K562 (cell line): ENCODE measurements around the gene TJAP1. TPM values are rescaled to one million over a fixed set of nuclear protein-coding genes. Genes with fewer than 3 reads are reported as not detected.
A peak's percentile ranks its signal among the peaks of the same experiment; 100 is the strongest.

Source experiments
- ATAC-seq: fragments of 200-7000 bp; cut with Tn5 transposase; 3 replicates; pipeline ENCODE4 v1.9.1; 2020; ENCODE audit warnings: moderate library complexity
- BruUV-seq: library from RNA; stranded (reverse); fragments of 400-500 nt; replicated peaks from 2 replicates; lab custom pipeline; 2021; lab: Mats Ljungman, UMichigan
- CTCF ChIA-PET: fragments of 300-600 bp; formaldehyde crosslinking; extraction: SDS; loops from one replicate; lab custom pipeline; 2021; ENCODE audit warnings: low intra/inter-chr PET ratio; lab: Yijun Ruan, JAX
- POLR2A ChIA-PET: fragments of 300-600, 350-650 bp; sonication (Branson Sonifier 250); formaldehyde crosslinking; extraction: SDS; loops from one replicate; lab custom pipeline; 2021; ENCODE audit warnings: antibody characterized with exemption, inconsistent platforms; lab: Yijun Ruan, JAX
- DNase-seq, 4 experiments: peaks; one replicate each; pipeline versions ENCODE4 v3.0.0 to v3.0.0-alpha.2; 2011 to 2018; ENCODE audit warnings: low spot score in 3 of 4, mixed read lengths in 3 of 4; ENCODE audit errors: extremely low read depth in 1 of 4
- FAIRE-seq: peaks from 2 replicates; lab custom pipeline; 2011; peaks lifted over from hg19 to GRCh38; lab: Jason Lieb, UNC
- H2AFZ ChIP-seq: 2 replicates; pipeline ENCODE4 v1.6.0; 2011; ENCODE audit warnings: low read depth, low read length, control low read depth, inconsistent platforms
- H3K27ac ChIP-seq: fragments of 200-600 bp; 3 replicates; pipeline ENCODE4 v1.8.0; 2011; ENCODE audit warnings: low read depth, mild to moderate bottlenecking, control low read depth, inconsistent platforms, low read length, moderate library complexity, mixed read lengths; ENCODE audit errors: extremely low read depth
- H3K27me3 ChIP-seq, 2 experiments: fragments of 300-600 bp in 1 of 2; 2 replicates in 1 of 2; 3 replicates in 1 of 2; pipeline versions ENCODE4 v1.6.0 to v1.8.0; 2011; ENCODE audit warnings: inconsistent platforms in 2 of 2, low read length in 2 of 2, mild to moderate bottlenecking in 1 of 2, mixed read lengths in 1 of 2, moderate library complexity in 1 of 2; ENCODE audit not compliant: control insufficient read depth in 2 of 2, insufficient read depth in 2 of 2
- H3K36me3 ChIP-seq: fragments of 300-600 bp; 3 replicates; pipeline ENCODE4 v1.8.0; 2011; ENCODE audit warnings: mild to moderate bottlenecking, low read length, inconsistent platforms; ENCODE audit not compliant: control insufficient read depth, insufficient read depth
- H3K4me1 ChIP-seq, 2 experiments: fragments of 200-600 bp in 1 of 2; replicated peaks in 1 of 2; 2 replicates in 1 of 2; 3 replicates in 1 of 2; pipeline versions ENCODE4 v1.5.1 to v1.8.0; 2011; ENCODE audit warnings: inconsistent platforms in 2 of 2, low read length in 2 of 2, mild to moderate bottlenecking in 1 of 2, mixed read lengths in 1 of 2, moderate library complexity in 1 of 2; ENCODE audit not compliant: control insufficient read depth in 2 of 2, insufficient read depth in 2 of 2
- H3K4me2 ChIP-seq: 2 replicates; pipeline ENCODE4 v1.6.1; 2011; ENCODE audit warnings: low read length, control low read depth, inconsistent platforms, mixed read lengths; ENCODE audit not compliant: insufficient read depth
- H3K4me3 ChIP-seq: fragments of 200-600 bp; sonication (generic), shearing (Covaris generic); 2 replicates; pipeline ENCODE4 v1.5.1; 2016; ENCODE audit warnings: control low read depth, inconsistent platforms
- H3K79me2 ChIP-seq: fragments of 200-600 bp; 3 replicates; pipeline ENCODE4 v1.8.0; 2011; ENCODE audit warnings: low read length, inconsistent platforms; ENCODE audit not compliant: control insufficient read depth, insufficient read depth
- H3K9ac ChIP-seq, 2 experiments: 2 replicates each; pipeline versions ENCODE4 v1.6.0 to v1.6.1; 2011; ENCODE audit warnings: low read depth in 2 of 2, low read length in 2 of 2, control low read depth in 1 of 2, inconsistent platforms in 1 of 2, mild to moderate bottlenecking in 1 of 2, mixed read lengths in 1 of 2; ENCODE audit not compliant: insufficient read depth in 1 of 2
- H3K9me1 ChIP-seq: one replicate; pipeline ENCODE4 v1.6.0; 2011; ENCODE audit warnings: inconsistent platforms, mild to moderate bottlenecking, low read length, moderate library complexity; ENCODE audit not compliant: control insufficient read depth, insufficient read depth
- H3K9me3 ChIP-seq: replicated peaks from 2 replicates; pipeline ENCODE4 v1.5.1; 2011; ENCODE audit warnings: low read depth, low read length, inconsistent platforms; ENCODE audit not compliant: control insufficient read depth, insufficient read depth
- H4K20me1 ChIP-seq: replicated peaks from 2 replicates; pipeline ENCODE4 v1.6.1; 2011; ENCODE audit warnings: low read length, inconsistent platforms, mixed read lengths; ENCODE audit not compliant: control insufficient read depth, insufficient read depth
- CCNT2 ChIP-seq: IDR thresholded peaks from 2 replicates; pipeline ENCODE4 v1.6.1; 2011; ENCODE audit warnings: borderline replicate concordance, low read depth, mild to moderate bottlenecking, moderate library complexity, mixed read lengths, low read length; ENCODE audit not compliant: insufficient read length; ENCODE audit errors: extremely low read depth
- CREB3 ChIP-seq: fragments of 450-650 bp; conservative IDR thresholded peaks from 2 replicates; pipeline ENCODE4 v1.6.1; 2016; ENCODE audit warnings: missing genetic modification characterization, low read depth, mild to moderate bottlenecking, missing compliant biosample characterization, moderate library complexity
- ELK1 ChIP-seq: sonication (generic); formaldehyde crosslinking; IDR thresholded peaks from 2 replicates; pipeline ENCODE4 v1.8.1; 2022; ENCODE audit warnings: missing genetic modification reagents
- HOXB6 ChIP-seq: fragments of 250-450 bp; sonication (Bioruptor Pico); IDR thresholded peaks from 2 replicates; pipeline ENCODE4 v1.5.1; 2022; ENCODE audit warnings: mild to moderate bottlenecking, borderline replicate concordance
- KDM4B ChIP-seq, 2 experiments: fragments of 450-650 bp in 1 of 2; sonication (generic) in 1 of 2; IDR thresholded peaks; 2 replicates each; pipeline ENCODE4 v1.6.1; 2016 to 2017; ENCODE audit warnings: borderline replicate concordance in 2 of 2, antibody characterized with exemption in 1 of 2, low read depth in 1 of 2, mild to moderate bottlenecking in 1 of 2
- LEF1 ChIP-seq: fragments of 450-650 bp; IDR thresholded peaks from 2 replicates; pipeline ENCODE4 v1.6.1; 2016; ENCODE audit warnings: mild to moderate bottlenecking
- NR2C2 ChIP-seq, 2 experiments: fragments of 200-800 bp in 1 of 2; sonication (Bioruptor generic) in 1 of 2; sonication (generic) in 1 of 2; formaldehyde crosslinking in 1 of 2; IDR thresholded peaks; 2 replicates each; pipeline versions ENCODE4 v1.6.1 to v1.8.0; 2016 to 2022; ENCODE audit warnings: mild to moderate bottlenecking in 1 of 2, missing compliant biosample characterization in 1 of 2, missing genetic modification characterization in 1 of 2, missing genetic modification reagents in 1 of 2
- TAF7 ChIP-seq: fragments of 450-650 bp; IDR thresholded peaks from 2 replicates; pipeline ENCODE4 v1.6.1; 2016; ENCODE audit warnings: missing genetic modification characterization, missing compliant biosample characterization
- ZBTB33 ChIP-seq: sonication (generic); formaldehyde crosslinking; IDR thresholded peaks from 2 replicates; pipeline ENCODE4 v1.8.1; 2023; ENCODE audit warnings: mild to moderate bottlenecking, missing genetic modification reagents
- ZNF239 ChIP-seq: fragments of 250-450 bp; sonication (Bioruptor Pico); IDR thresholded peaks from 2 replicates; pipeline ENCODE4 v1.4.0; 2020; ENCODE audit warnings: mild to moderate bottlenecking
- ZNF253 ChIP-seq: fragments of 250-450 bp; sonication (Bioruptor Pico); conservative IDR thresholded peaks from 2 replicates; pipeline ENCODE4 v1.6.1; 2021; ENCODE audit warnings: mild to moderate bottlenecking
- ZNF263 ChIP-seq: sonication (generic); formaldehyde crosslinking; IDR thresholded peaks from 2 replicates; pipeline ENCODE4 v1.8.0; 2022; ENCODE audit warnings: mild to moderate bottlenecking, missing genetic modification reagents, borderline replicate concordance
- WGBS: fragments of 100-300 bp; shearing (Covaris generic); methylation state at CpG from one replicate; pipeline ENCODE4 v1.1.6; 2016; ENCODE audit warnings: low coverage, mixed read lengths; ENCODE audit not compliant: insufficient coverage; ENCODE audit errors: missing lambda C conversion rate; 5-methylcytosine and 5-hydroxymethylcytosine counted together
- in situ Hi-C: fragments of 300-500 bp; cut with MboI; formaldehyde crosslinking; loops from 4 replicates; pipeline ENCODE4 v1.15.0; 2018; ENCODE audit warnings: inconsistent platforms, mixed read lengths
- intact Hi-C: fragments of 100-400 bp; cut with micrococcal nuclease; formaldehyde crosslinking; loops from 2 replicates; pipeline ENCODE4 v1.14.2; 2022
- polyA plus RNA-seq, 8 experiments: library from polyadenylated mRNA; depleted of rRNA in 4 of 8; stranded (reverse) in 5 of 8; unstranded in 3 of 8; fragments of >200 nt; fragmentation: Nextera tagmentation in 2 of 8; fragmentation: Illumina TruSeq in 1 of 8; extraction: Ambion mirVana in 2 of 8; extraction: Trizol in 1 of 8; gene quantifications; 2 replicates each; pipeline versions ENCODE4 v1.2.1 to v1.2.3, GENCODE V29; 2011 to 2014; ENCODE audit warnings: inconsistent platforms in 1 of 8, missing spikeins in 1 of 8
- total RNA-seq, 7 experiments: library from RNA; depleted of rRNA in 6 of 7; stranded (reverse); fragments of >200 nt in 6 of 7; fragmentation: Illumina TruSeq in 2 of 7; extraction: Trizol in 2 of 7; gene quantifications; 2 replicates each; pipeline versions ENCODE4 v1.2.1 to v1.2.3, GENCODE V29; 2011 to 2021; ENCODE audit warnings: low replicate concordance in 1 of 7

The TJAP1 gene
- total and polyA plus RNA-seq, 9 of the 15 experiments (the other 6 are each of a cell fraction or from before 2014, with no cell fraction given) = 0.06 to 35.8 (median 16.2) TPM

GRCh38 chr6:43516367-43516696 lies 39.0 kb downstream of the TJAP1 start:
- peak overlapping the region; percentile 80 for H3K4me3 ChIP-seq
- no peak for DNase-seq
- H3K9ac ChIP-seq = peak overlapping the region; percentile 95 to 99
- H3K4me1 ChIP-seq = peaks cover 10 to 19% of the 10 kb centered on the region in 2 experiments; a peak in 3 of 5 replicates
- in situ Hi-C loops (no loop called here), intact Hi-C loops (no loop called here)
- peaks cover 57% of the 10 kb centered on the region for H3K79me2 ChIP-seq
- H4K20me1 ChIP-seq = peaks cover 10% of the 10 kb centered on the region; the same call in 1 of the 2 replicates
- H2AFZ ChIP-seq = peak overlapping the region; percentile 55
- peaks cover 3% of the 10 kb centered on the region for H3K9me1 ChIP-seq
- no peaks in the 10 kb centered on the region for H3K27me3 ChIP-seq
- no peak for FAIRE-seq
- ChIA-PET POLR2A (interaction anchor here (0.6 to 7.1 kb wide), 13 partner anchors 9 to 322 kb away, joined by 3 to 89 read pairs (median 4); partner anchors contain the start of gene GTPBP2), CTCF (interaction anchor here (0.6 kb wide), 2 partner anchors 182 to 443 kb away, joined by 4 to 8 read pairs; no protein-coding TSS in a partner anchor)
- peak overlapping the region; percentile 99 for H3K4me2 ChIP-seq
- peak; percentile 8 for ATAC-seq
- H3K36me3 ChIP-seq = peaks cover 82% of the 10 kb centered on the region
- WGBS = 2% methylated on average over 9 of the region's 10 CpGs
- no peaks in the 10 kb centered on the region for H3K9me3 ChIP-seq
- TSS peak; percentile 70 for BruUV-seq
- H3K27ac ChIP-seq = peak overlapping the region; percentile 67
- TF ChIP-seq CCNT2 (no peak), LEF1 (no peak), ZNF263 (CRISPR knock-in tag) (0 out of 2 replicates have a peak, but pooled peaks have one; percentile 4), ZNF239 (CRISPR knock-in tag) (no peak), HOXB6 (CRISPR knock-in tag) (no peak), KDM4B (IDR thresholded peaks at IDR 0.05; ENCODE audit: borderline replicate concordance in 2 of 2, low read depth in 1 of 2) (no peak), CREB3 (no peak), ZNF253 (CRISPR knock-in tag) (no peak), NR2C2 (CRISPR knock-in tag; IDR thresholded peaks at IDR 0.05) (peak; percentile 28; the same call in 1 of the 2 replicates), NR2C2 (tag; IDR thresholded peaks at IDR 0.05) (no peak), TAF7 (tag) (0 out of 2 replicates have a peak, but pooled peaks have one; percentile 17), ELK1 (no peak), ZBTB33 (CRISPR knock-in tag) (no peak)
